ENCODE results near the gene BCAT1.
A peak's percentile ranks its signal among the peaks of the same experiment; 100 is the strongest.

Gene BCAT1

DNA sequence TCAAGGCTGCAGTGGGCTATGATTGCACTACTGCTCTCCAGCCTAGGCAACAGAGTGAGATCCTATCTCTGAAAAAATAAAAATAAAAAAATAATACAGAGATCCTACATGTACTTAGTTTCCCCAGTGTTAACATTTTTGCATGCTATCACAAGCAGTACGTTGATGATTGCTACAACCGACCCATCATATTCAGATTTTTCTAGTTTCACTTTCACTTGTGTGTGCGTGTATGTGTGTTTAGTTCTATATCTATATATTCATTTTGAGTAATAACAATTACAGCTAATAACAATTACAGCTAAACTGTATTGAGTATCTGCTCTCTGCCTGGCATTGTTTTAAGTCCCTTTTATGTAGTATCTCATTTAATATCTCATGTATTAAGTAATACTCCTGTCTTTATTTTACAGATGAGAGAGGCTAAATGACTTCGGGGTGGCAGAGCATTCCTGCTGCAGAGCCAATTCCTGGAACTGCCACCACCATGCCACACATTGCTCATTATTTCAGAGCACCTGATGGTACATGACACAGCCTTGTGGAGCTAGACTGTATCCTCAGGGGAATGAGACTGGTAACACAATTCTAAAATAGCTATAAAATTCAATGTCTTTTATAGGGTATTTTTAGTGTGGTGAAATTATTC lies 153.1 kb downstream of the BCAT1 start:
- TF ChIP-seq, protein P1, sequence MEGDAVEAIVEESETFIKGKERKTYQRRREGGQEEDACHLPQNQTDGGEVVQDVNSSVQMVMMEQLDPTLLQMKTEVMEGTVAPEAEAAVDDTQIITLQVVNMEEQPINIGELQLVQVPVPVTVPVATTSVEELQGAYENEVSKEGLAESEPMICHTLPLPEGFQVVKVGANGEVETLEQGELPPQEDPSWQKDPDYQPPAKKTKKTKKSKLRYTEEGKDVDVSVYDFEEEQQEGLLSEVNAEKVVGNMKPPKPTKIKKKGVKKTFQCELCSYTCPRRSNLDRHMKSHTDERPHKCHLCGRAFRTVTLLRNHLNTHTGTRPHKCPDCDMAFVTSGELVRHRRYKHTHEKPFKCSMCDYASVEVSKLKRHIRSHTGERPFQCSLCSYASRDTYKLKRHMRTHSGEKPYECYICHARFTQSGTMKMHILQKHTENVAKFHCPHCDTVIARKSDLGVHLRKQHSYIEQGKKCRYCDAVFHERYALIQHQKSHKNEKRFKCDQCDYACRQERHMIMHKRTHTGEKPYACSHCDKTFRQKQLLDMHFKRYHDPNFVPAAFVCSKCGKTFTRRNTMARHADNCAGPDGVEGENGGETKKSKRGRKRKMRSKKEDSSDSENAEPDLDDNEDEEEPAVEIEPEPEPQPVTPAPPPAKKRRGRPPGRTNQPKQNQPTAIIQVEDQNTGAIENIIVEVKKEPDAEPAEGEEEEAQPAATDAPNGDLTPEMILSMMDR (IDR thresholded peaks at IDR 0.05; ENCODE audit: low read depth, low read length, missing control alignments) = no peak

DNA sequence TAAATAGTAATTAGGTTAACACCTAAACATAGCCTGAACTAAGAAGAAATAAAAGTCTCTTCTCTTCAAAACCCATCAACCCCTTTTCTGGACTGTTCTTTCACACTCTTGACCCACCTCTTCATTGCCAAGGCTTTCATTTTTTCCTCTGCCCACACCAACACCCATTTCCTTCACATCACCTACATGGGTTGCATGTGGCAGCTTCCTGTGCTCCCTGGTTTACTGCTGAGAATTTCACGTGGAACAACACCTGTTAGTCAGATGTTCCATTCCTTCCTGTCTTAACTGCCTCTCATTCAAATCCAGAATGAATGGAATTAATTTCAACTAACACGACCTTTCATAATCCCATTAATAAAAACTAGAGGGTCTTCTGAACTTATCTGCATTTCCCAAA lies 157.3 kb downstream of the BCAT1 start:
- DNase-seq (ENCODE audit: low read depth) = no peak
- no peak overlapping the region for H3K4me3 ChIP-seq (ENCODE audit: low read depth, low read length)
- TF ChIP-seq, protein P1 (IDR thresholded peaks at IDR 0.05; ENCODE audit: low read depth, low read length, missing control alignments) = no peak

More for the DNA sequence above, 153.1 kb downstream of the BCAT1 start:
- H3K4me3 ChIP-seq (ENCODE audit: low read depth, low read length) = peak overlapping the region; percentile 3; the same call in 1 of the 2 replicates
- DNase-seq (ENCODE audit: low read depth) = no peak

DNA sequence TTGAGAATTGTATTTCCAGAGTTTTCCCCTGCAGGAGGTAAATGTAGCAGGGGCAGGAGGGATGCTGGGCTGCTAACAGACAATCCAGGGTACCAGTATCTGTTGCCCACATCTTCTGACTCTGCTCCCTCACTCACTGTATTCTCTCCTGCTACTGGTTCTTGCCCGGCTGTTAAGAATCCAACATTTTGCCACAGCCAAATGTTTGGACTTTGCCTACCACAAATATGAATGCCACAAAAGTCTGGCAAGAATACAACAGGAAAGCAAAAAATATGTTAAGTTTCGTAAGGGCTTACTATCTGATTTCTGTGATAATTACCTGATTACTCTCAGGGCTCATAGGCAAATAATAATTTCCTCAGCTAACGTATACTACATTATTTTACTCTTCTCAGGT lies 160.0 kb downstream of the BCAT1 start:
- no peak overlapping the region for H3K4me3 ChIP-seq (ENCODE audit: low read depth, low read length)
- DNase-seq (ENCODE audit: low read depth) = no peak
- TF ChIP-seq, protein P1 (IDR thresholded peaks at IDR 0.05; ENCODE audit: low read depth, low read length, missing control alignments) = no peak

DNA sequence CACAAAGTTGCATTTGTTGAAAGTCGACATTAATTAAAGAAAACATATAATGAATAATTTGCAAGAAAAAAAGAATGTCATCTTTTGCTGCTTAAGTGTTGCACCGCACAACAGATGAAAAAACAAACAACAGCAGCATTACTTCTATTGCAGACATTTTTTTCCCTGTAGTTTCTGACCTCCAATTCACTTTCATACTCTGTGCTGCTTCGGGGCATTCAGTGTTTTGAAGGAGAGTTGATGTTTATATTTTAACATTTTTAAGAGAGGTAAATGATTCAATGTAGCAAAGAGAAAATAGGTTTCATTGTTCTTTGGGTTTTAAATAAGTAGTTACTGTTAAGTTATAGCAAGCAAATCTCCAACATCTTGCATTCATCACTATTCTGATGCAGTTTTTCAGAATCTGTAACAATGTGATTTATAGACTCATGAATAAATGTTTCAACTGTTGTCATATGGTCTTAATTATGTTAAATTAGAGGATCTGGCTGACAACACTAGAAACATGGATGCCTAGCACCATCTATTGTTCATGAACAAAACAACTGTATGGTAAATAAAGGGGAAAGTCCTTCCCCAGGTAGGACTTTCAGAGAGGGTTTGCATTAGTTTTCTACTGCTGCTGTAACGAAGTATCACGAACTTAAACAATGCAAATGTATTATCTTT lies 168.1 kb downstream of the BCAT1 start:
- DNase-seq (ENCODE audit: low read depth) = no peak
- TF ChIP-seq, protein P1 (IDR thresholded peaks at IDR 0.05; ENCODE audit: low read depth, low read length, missing control alignments) = peak; percentile 28
- H3K4me3 ChIP-seq (ENCODE audit: low read depth, low read length) = no peak overlapping the region

DNA sequence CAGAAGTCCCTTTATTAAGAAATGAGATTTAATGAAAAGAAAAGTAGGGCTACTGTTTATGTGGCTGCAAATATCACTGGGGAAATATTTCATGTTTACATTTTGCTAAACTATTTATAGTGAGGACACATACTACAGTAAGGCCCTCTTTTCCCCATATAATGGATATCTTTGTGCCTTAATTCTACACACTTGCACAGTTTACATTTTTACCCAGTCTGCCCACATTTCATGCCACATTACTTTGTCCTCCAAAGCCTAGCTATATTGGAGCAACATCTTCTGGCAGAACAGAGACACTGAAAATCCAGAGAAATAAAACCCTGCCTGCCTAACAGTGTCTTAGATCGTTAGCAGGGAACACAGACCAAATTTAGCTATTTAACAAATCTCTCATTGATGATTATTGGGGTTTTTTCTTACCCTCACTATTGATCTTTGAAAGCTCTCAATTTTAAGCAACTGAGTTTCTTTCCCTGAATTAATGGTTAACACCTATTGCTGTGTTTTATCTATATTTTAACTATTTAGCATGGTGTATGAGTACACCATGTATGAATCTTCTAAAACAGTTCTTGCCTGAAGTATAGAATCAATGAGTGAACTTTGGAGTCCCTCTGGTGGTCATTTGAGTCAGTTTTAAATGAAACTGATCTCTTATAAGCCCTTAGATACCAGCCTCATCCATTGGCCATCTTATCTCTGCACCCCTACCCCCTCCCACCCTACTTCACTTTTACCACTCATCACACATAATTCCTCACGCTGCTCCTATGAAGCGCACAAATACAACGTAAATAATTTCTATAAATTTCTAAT lies 170.2 kb downstream of the BCAT1 start:
- no peak overlapping the region for H3K4me3 ChIP-seq (ENCODE audit: low read depth, low read length)
- TF ChIP-seq, protein P1 (IDR thresholded peaks at IDR 0.05; ENCODE audit: low read depth, low read length, missing control alignments) = peak; percentile 48
- peak; percentile 40 for DNase-seq (ENCODE audit: low read depth)

DNA sequence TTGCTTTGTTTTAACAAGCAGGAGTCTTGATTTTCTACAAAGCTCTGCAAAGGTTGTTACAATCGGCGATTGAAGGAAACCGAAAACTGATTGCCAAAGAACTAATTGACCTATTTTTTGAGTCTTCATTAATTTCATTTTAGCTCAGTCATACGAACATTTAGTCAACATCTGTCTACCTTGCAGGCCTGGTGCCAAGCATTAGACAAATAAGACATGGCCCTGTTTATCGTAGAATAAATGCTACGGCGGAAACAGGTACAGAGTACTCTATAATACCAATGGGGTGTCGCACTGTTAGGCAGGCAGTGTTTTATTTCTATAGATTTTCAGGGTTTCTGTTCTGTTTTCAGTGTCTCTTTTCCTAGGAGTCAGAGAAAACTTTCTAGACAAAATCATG lies 171.5 kb downstream of the BCAT1 start:
- no peak overlapping the region for H3K4me3 ChIP-seq (ENCODE audit: low read depth, low read length)
- DNase-seq (ENCODE audit: low read depth) = no peak
- TF ChIP-seq, protein P1 (IDR thresholded peaks at IDR 0.05; ENCODE audit: low read depth, low read length, missing control alignments) = no peak

All from GM12864 (cell line).